AG10803 (cell line): ENCODE results near the gene EDC3.

Experiments used
- DNase-seq: peaks from one replicate; pipeline ENCODE4 v3.0.0; 2010; ENCODE audit warnings: low read depth
- H3K4me3 ChIP-seq: 2 replicates; pipeline ENCODE4 v1.5.1; 2011; ENCODE audit warnings: mild to moderate bottlenecking, low read length, control low read depth
- CTCF ChIP-seq: conservative IDR thresholded peaks from 2 replicates; pipeline ENCODE4 v1.5.1; 2011; ENCODE audit warnings: mild to moderate bottlenecking, low read length, control low read depth, inconsistent platforms

Gene EDC3

GRCh38 chr15:74636984-74637383, 58.8 kb downstream of the EDC3 start:
- TF ChIP-seq CTCF, result no peak
- H3K4me3 ChIP-seq, result no peak overlapping the region
- no peak for DNase-seq

- H3K4me3 ChIP-seq, result no peak overlapping the region
- peak; percentile 57 for DNase-seq
- TF ChIP-seq CTCF, result peak; percentile 94
Observed at GRCh38 chr15:74635228-74635627, 60.6 kb downstream of the EDC3 start.

- H3K4me3 ChIP-seq, result no peak overlapping the region
- no peak for TF ChIP-seq CTCF
- no peak for DNase-seq
Observed at GRCh38 chr15:74633781-74634180, 62.0 kb downstream of the EDC3 start.

GRCh38 chr15:74632601-74633000, 63.2 kb downstream of the EDC3 start:
- no peak overlapping the region for H3K4me3 ChIP-seq
- no peak for TF ChIP-seq CTCF
- DNase-seq, result no peak

- TF ChIP-seq CTCF, result peak; percentile 82
- H3K4me3 ChIP-seq, result no peak overlapping the region
- peak; percentile 39 for DNase-seq
Observed at GRCh38 chr15:74631935-74632560, 63.8 kb downstream of the EDC3 start.

- DNase-seq, result no peak
- TF ChIP-seq CTCF, result no peak
Observed at GRCh38 chr15:74631408-74631807, 64.4 kb downstream of the EDC3 start.

GRCh38 chr15:74631087-74631385, 64.8 kb downstream of the EDC3 start:
- H3K4me3 ChIP-seq, result no peak overlapping the region
- no peak for TF ChIP-seq CTCF
- no peak for DNase-seq

More at GRCh38 chr15:74631408-74631807, 64.4 kb downstream of the EDC3 start:
- no peak overlapping the region for H3K4me3 ChIP-seq
